ENCODE data around the gene PLXNA2. TPM values are rescaled to one million over a fixed set of nuclear protein-coding genes. Genes with fewer than 3 reads are reported as not detected.

Gene PLXNA2
- total and polyA plus RNA-seq, 7 donors: 4.4 to 33.6 (median 20.8) TPM

DNA sequence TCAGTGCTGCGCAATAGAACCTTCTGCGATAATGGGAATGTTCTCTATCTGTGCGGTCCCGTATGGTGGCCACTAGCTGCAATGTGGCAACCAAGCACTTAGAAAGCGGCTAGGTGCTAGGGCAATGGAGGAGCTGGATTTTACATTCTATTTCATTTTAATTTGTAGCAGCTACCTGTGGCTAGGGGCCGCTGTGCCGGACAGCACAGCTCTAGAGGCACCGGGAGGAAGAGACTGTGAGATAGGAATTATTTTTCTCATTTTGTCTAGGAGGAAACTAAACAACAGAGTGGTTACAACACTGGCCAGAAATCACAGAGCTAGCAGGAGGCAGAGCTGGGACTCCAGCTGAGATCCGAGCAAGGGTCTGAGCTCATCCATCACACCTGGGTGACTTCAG is 202.7 kb downstream of the PLXNA2 start:
- intact Hi-C loops (cut with DNase I): no loop called here
- Histone ChIP-seq H3K36me3 (ENCODE audit: insufficient read depth in 1 of 2, low read depth in 1 of 2) (peaks cover 0 to 95% of the 10 kb centered on the region in 2 donors), H3K4me1 (peaks cover 5% of the 10 kb centered on the region), H3K9me3 (no peaks in the 10 kb centered on the region), H3K27me3 (ENCODE audit: insufficient read depth in 3 of 3, low read length in 2 of 3) (no peaks in the 10 kb centered on the region), H3K27ac (no peak overlapping the region), H3K4me3 (no peak overlapping the region)
- 95 to 97% (median 96%) methylated on average over 9 of the region's 9 CpGs for WGBS, 3 donors
- no peak for DNase-seq
- ATAC-seq: no peak
- TF ChIP-seq, protein P1, sequence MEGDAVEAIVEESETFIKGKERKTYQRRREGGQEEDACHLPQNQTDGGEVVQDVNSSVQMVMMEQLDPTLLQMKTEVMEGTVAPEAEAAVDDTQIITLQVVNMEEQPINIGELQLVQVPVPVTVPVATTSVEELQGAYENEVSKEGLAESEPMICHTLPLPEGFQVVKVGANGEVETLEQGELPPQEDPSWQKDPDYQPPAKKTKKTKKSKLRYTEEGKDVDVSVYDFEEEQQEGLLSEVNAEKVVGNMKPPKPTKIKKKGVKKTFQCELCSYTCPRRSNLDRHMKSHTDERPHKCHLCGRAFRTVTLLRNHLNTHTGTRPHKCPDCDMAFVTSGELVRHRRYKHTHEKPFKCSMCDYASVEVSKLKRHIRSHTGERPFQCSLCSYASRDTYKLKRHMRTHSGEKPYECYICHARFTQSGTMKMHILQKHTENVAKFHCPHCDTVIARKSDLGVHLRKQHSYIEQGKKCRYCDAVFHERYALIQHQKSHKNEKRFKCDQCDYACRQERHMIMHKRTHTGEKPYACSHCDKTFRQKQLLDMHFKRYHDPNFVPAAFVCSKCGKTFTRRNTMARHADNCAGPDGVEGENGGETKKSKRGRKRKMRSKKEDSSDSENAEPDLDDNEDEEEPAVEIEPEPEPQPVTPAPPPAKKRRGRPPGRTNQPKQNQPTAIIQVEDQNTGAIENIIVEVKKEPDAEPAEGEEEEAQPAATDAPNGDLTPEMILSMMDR (IDR thresholded peaks at IDR 0.05): no peak

DNA sequence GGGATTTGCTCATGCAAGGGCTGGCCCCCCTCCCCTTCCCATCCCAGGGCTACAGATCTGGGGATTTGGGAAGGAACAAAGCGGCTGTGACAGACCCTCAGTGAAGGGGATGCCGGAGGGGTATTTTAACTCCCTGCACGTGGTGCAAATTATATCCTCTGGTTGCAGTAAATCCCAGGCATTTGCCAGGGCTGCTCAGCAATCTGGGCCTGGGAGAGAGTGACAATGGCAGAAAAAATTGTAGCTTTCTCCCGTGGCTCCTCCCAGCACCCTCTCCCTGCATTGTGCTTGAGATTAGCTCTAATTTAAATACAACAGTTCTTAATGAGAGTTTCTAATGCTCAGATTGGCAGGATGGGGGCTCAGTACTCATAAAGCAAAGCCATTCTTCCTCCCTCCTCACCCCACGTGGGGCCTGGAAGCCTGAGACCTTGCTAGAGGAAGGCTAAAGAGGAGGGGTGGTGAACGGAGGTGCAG is 203.3 kb downstream of the PLXNA2 start:
- H3K4me3 ChIP-seq: no peak overlapping the region
- intact Hi-C loops (cut with DNase I): no loop called here
- H3K27ac ChIP-seq: no peak overlapping the region
- TF ChIP-seq, protein P1 (IDR thresholded peaks at IDR 0.05): no peak
- 75 to 83% (median 82%) methylated on average over 6 of the region's 6 CpGs for WGBS, 3 donors
- no peaks in the 10 kb centered on the region for H3K9me3 ChIP-seq
- DNase-seq (no peak), ATAC-seq (no peak)
- peaks cover 0 to 100% of the 10 kb centered on the region in 2 donors for H3K36me3 ChIP-seq (ENCODE audit: insufficient read depth in 1 of 2, low read depth in 1 of 2)
- H3K4me1 ChIP-seq: peaks cover 3% of the 10 kb centered on the region
- H3K27me3 ChIP-seq (ENCODE audit: insufficient read depth in 3 of 3, low read length in 2 of 3): no peaks in the 10 kb centered on the region

DNA sequence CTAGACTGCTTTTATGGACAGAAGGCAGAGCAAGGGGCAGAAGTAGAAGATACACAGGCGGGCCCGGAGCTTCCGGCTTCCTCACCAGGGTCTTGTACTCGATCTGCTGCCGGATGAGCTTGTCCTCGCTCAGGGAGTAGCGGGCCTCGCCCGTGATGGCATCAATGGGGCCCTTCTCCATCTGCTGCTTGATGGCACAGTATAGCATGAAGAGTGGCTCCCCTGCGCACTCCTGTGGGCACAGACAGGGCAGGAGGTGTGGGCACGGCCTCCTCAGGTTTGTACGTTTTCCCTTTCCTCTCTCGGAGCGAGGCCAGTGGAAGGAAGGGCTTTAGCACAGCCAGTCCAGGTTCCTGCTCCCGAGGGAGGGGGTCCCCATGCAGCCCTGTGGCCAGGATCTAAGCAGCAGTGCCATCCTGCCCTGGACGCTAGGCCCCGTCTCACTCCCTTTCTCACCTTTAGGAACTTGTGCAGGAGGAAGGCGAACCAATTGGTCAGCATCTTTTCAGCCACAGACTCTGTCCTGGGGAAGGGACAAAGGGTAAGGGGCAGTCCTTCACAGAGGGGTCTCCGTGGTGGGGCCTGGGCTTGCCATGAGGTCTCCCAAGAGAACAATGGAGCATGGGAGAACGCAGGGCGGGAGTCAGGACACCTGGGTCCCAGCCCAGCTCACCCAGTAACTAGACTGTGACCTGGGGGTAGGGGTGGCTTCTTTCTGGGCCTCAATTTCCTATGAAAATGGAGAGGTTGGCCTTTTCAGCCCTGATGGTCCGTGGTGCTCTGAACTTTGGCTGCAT is 204.4 kb downstream of the PLXNA2 start:
- DNase-seq (no peak), ATAC-seq (no peak)
- no peaks in the 10 kb centered on the region for H3K4me1 ChIP-seq
- no peaks in the 10 kb centered on the region for H3K9me3 ChIP-seq
- peaks cover 0 to 95% of the 10 kb centered on the region in 2 donors for H3K36me3 ChIP-seq (ENCODE audit: insufficient read depth in 1 of 2, low read depth in 1 of 2)
- WGBS, 3 donors: 92 to 95% (median 93%) methylated on average over 22 of the region's 22 CpGs
- no peak overlapping the region for H3K4me3 ChIP-seq
- intact Hi-C loops (cut with DNase I): no loop called here
- H3K27ac ChIP-seq: no peak overlapping the region
- no peaks in the 10 kb centered on the region for H3K27me3 ChIP-seq (ENCODE audit: insufficient read depth in 3 of 3, low read length in 2 of 3)
- TF ChIP-seq, protein P1 (IDR thresholded peaks at IDR 0.05): no peak

DNA sequence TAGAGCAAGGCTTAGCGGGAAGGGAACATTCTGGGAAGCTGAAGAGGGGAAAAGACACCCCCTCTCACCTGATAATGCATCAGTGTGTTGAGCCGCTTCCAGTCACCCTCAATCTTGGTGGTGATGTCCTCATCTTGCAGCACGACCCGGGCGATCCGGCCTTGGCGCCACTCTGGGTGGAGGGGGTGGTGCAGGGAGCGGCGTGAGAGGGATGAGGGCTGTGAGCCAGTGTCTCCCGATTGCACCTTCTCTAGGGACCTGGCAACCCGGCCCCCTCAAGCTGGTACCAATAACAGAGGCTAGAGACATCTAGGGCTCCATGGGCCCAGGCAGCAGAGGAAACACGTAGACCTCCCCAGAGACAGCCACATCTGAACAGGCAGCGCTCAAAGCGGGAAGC is 205.9 kb downstream of the PLXNA2 start:
- Histone ChIP-seq H3K4me1 (no peaks in the 10 kb centered on the region), H3K4me3 (no peak overlapping the region), H3K27ac (no peak overlapping the region), H3K9me3 (no peaks in the 10 kb centered on the region), H3K27me3 (ENCODE audit: insufficient read depth in 3 of 3, low read length in 2 of 3) (no peaks in the 10 kb centered on the region), H3K36me3 (ENCODE audit: insufficient read depth in 1 of 2, low read depth in 1 of 2) (peaks cover 0 to 95% of the 10 kb centered on the region in 2 donors)
- TF ChIP-seq, protein P1 (IDR thresholded peaks at IDR 0.05): no peak
- WGBS, 3 donors: 86 to 89% (median 87%) methylated on average over 14 of the region's 14 CpGs
- ATAC-seq (no peak), DNase-seq (no peak)
- intact Hi-C loops (cut with DNase I): no loop called here

Data from psoas muscle (tissue), 8 donors.